Thyroid gland (tissue), 4 donors: Measurements from ENCODE around the gene TRIM46.
"Not testable (repeated sequence)": the region's sequence is repeated elsewhere in the genome, so short reads cannot be mapped to it uniquely, and the experiment has no call there.

Experiments used
- POLR2A ChIP-seq, 2 donors: fragments of 450-650 bp; IDR thresholded peaks; one replicate each; pipeline ENCODE4 v1.6.1; 2017; ENCODE audit warnings: antibody characterized with exemption in 2 of 2, mild to moderate bottlenecking in 2 of 2, moderate library complexity in 1 of 2
- TF ChIP-seq, protein P1 (sequence below), 6 experiments: fragments of 200-600 bp in 3 of 6; fragments of 450-650 bp in 3 of 6; sonication (generic) in 3 of 6; IDR thresholded peaks; one replicate each; pipeline ENCODE4 v1.5.1; 2016 to 2019; ENCODE audit warnings: antibody characterized with exemption in 6 of 6, mild to moderate bottlenecking in 2 of 6, inconsistent platforms in 1 of 6, moderate library complexity in 1 of 6

DNA sequence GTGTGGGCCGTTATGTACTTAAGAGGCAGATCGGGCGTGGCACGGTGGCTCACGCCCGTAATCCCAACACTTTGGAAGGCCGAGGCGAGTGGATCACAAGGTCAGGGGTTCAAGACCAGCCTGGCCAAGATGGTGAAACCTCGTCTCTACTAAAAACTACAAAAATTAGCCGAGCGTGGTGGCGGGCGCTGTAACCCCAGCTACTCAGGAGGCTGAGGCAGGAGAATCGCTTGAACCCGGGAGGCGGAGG, 20.3 kb downstream of the TRIM46 start:
- TF ChIP-seq POLR2A (IDR thresholded peaks at IDR 0.05), result not testable (repeated sequence)
- TF ChIP-seq, protein P1, sequence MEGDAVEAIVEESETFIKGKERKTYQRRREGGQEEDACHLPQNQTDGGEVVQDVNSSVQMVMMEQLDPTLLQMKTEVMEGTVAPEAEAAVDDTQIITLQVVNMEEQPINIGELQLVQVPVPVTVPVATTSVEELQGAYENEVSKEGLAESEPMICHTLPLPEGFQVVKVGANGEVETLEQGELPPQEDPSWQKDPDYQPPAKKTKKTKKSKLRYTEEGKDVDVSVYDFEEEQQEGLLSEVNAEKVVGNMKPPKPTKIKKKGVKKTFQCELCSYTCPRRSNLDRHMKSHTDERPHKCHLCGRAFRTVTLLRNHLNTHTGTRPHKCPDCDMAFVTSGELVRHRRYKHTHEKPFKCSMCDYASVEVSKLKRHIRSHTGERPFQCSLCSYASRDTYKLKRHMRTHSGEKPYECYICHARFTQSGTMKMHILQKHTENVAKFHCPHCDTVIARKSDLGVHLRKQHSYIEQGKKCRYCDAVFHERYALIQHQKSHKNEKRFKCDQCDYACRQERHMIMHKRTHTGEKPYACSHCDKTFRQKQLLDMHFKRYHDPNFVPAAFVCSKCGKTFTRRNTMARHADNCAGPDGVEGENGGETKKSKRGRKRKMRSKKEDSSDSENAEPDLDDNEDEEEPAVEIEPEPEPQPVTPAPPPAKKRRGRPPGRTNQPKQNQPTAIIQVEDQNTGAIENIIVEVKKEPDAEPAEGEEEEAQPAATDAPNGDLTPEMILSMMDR (IDR thresholded peaks at IDR 0.05), result not testable (repeated sequence)
